Measurements from ENCODE around the gene RNF43.

GRCh38 chr17:58412961-58413586 lies 4.3 kb downstream of the RNF43 start:
- TF ChIP-seq CTCF (IDR thresholded peaks at IDR 0.05; ENCODE audit: insufficient read depth, low read length), result no peak
- no peak for TF ChIP-seq POLR2AphosphoS5 (IDR thresholded peaks at IDR 0.05; ENCODE audit: low read depth)
- no peak for TF ChIP-seq SPI1 (IDR thresholded peaks at IDR 0.05; ENCODE audit: borderline replicate concordance, low read depth)
- no peak for TF ChIP-seq REST (IDR thresholded peaks at IDR 0.05; ENCODE audit: insufficient replicate concordance, low read depth)
